ENCODE measurements around the gene NELL1.

NELL1 gene

DNA sequence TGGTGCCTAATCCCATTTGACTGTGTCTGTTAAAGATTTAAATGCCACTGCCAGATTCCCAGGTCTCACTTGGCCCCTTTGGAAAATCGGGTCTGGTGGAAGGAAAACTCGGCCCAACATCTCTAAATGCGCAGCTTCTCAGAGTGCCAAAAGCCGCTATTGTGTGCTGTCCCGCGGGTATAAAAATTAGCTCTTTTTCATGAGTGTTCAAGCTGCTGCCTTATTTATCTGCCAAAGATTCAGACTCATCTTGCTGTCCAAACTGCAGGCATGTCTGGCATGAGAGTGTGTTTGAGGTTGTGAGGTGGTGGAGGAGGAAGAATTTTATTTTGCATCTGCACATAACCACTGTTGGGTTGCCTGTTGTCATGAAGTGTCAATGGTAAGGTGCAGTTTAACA, 91.4 kb downstream of the NELL1 start:
- TF ChIP-seq, protein P1, sequence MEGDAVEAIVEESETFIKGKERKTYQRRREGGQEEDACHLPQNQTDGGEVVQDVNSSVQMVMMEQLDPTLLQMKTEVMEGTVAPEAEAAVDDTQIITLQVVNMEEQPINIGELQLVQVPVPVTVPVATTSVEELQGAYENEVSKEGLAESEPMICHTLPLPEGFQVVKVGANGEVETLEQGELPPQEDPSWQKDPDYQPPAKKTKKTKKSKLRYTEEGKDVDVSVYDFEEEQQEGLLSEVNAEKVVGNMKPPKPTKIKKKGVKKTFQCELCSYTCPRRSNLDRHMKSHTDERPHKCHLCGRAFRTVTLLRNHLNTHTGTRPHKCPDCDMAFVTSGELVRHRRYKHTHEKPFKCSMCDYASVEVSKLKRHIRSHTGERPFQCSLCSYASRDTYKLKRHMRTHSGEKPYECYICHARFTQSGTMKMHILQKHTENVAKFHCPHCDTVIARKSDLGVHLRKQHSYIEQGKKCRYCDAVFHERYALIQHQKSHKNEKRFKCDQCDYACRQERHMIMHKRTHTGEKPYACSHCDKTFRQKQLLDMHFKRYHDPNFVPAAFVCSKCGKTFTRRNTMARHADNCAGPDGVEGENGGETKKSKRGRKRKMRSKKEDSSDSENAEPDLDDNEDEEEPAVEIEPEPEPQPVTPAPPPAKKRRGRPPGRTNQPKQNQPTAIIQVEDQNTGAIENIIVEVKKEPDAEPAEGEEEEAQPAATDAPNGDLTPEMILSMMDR (conservative IDR thresholded peaks at IDR 0.05; ENCODE audit: low read depth, low read length) = no peak
- no peak overlapping the region for H3K4me3 ChIP-seq (ENCODE audit: low read length)
- no peak for DNase-seq (ENCODE audit: low read depth)

DNA sequence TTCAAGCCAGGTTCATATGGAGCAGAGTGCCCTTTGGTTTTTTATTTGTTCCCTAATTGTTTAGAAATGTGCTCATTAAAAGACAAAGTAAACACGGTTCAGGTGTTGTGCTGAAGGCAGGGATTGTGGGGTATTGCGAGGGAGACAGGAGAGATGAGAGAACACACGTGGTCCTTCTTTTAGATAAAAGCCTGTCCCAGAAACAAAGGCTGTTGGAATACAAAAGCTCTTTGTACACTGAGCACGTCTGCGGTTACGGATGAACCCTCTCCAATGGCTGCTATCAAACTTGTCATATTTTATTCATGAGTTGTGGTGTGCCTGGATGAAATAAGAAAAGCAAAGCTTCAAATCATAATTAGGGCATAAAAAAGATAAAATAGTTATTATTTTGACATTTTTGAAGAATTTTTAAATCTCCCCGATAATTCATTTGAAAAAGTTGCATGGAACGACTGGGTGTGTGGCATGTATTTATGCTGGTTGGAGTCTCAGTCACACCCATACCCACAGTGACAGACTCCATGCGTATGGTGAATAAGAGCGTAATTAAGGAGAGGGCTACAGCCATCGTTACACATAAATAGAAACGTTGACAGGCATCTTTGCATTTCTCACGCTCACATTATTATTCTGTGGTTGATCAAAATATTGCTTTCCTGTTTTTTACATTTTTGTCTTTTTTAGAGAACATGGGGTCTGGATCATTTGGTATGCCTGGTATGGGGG, 92.9 kb downstream of the NELL1 start:
- TF ChIP-seq, protein P1 (conservative IDR thresholded peaks at IDR 0.05; ENCODE audit: low read depth, low read length) = no peak
- H3K4me3 ChIP-seq (ENCODE audit: low read length) = no peak overlapping the region
- no peak for DNase-seq (ENCODE audit: low read depth)

DNA sequence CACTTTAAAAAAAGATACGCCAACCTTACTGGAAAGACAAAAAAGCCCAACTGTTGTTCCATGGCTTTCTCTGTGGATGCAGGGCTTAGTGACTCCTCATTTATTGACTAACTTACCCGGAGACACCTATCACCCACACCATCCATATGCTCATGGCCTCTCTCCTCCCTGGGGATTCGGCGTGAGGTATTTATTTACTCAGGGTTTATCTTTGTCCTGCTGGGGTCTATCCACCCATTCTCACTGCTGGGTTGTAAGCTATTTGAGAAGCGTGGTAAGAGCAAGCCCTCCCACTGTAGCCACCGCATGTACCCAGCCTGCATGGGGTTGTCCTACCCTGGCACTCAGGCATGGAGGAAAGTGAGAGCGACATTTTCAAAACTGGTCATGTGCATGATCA, 93.6 kb downstream of the NELL1 start:
- no peak for DNase-seq (ENCODE audit: low read depth)
- H3K4me3 ChIP-seq (ENCODE audit: low read length) = no peak overlapping the region
- TF ChIP-seq, protein P1 (conservative IDR thresholded peaks at IDR 0.05; ENCODE audit: low read depth, low read length) = no peak

GRCh38 chr11:20770414-20770946, 101.1 kb downstream of the NELL1 start:
- DNase-seq (ENCODE audit: low read depth) = no peak
- TF ChIP-seq, protein P1 (conservative IDR thresholded peaks at IDR 0.05; ENCODE audit: low read depth, low read length) = no peak
- no peak overlapping the region for H3K4me3 ChIP-seq (ENCODE audit: low read length)

GRCh38 chr11:20771026-20771425, 101.6 kb downstream of the NELL1 start:
- H3K4me3 ChIP-seq (ENCODE audit: low read length) = no peak overlapping the region
- no peak for DNase-seq (ENCODE audit: low read depth)
- TF ChIP-seq, protein P1 (conservative IDR thresholded peaks at IDR 0.05; ENCODE audit: low read depth, low read length) = no peak

GRCh38 chr11:20771681-20772080, 102.3 kb downstream of the NELL1 start:
- H3K4me3 ChIP-seq (ENCODE audit: low read length) = no peak overlapping the region
- TF ChIP-seq, protein P1 (conservative IDR thresholded peaks at IDR 0.05; ENCODE audit: low read depth, low read length) = no peak
- no peak for DNase-seq (ENCODE audit: low read depth)

DNA sequence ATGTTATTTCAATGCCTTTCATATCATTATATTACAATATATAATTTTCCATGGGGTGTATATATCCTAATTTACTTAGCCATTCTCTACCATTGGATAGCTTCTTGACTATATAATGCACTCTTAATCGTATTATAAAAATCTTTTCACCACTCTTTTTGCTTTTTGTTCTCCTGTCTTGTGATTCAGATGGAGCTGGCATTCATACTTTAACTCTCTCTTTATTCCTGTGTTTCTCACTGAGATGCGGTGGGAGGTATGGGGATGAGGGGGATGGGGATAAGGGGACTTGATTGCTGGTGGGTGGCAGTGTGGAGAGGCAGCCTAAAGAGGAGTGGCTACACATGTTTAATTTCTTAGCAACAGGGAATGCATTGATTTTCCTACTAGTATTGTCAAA, 105.9 kb downstream of the NELL1 start:
- no peak for DNase-seq (ENCODE audit: low read depth)
- no peak overlapping the region for H3K4me3 ChIP-seq (ENCODE audit: low read length)
- TF ChIP-seq, protein P1 (conservative IDR thresholded peaks at IDR 0.05; ENCODE audit: low read depth, low read length) = no peak

Data from retinal pigment epithelial cell (primary cell).